Stimulated activated CD4-positive, alpha-beta T cell treated with anti-CD3 and anti-CD28 coated beads, TNF-alpha, amount 100 ng/mL, for 1 hour (primary cell): ENCODE measurements around the gene TEP1.
"Not testable (repeated sequence)": the region's sequence is repeated elsewhere in the genome, so short reads cannot be mapped to it uniquely, and the experiment has no call there.

Experiments
- DNase-seq, 3 donors: peaks; one replicate each; pipeline ENCODE4 v3.0.0-alpha.2; 2020; ENCODE audit warnings: low read depth in 3 of 3, low spot score in 1 of 3

TEP1 gene

GRCh38 chr14:20412876-20413743 is at the start of gene TEP1:
Gene TEP1, minus strand, starts transcription at chr14:20413501. Its CDS starts 5,062 bp downstream, at chr14:20408439.
- DNase-seq = peak; percentile 21 to 56 (median 48)

DNA sequence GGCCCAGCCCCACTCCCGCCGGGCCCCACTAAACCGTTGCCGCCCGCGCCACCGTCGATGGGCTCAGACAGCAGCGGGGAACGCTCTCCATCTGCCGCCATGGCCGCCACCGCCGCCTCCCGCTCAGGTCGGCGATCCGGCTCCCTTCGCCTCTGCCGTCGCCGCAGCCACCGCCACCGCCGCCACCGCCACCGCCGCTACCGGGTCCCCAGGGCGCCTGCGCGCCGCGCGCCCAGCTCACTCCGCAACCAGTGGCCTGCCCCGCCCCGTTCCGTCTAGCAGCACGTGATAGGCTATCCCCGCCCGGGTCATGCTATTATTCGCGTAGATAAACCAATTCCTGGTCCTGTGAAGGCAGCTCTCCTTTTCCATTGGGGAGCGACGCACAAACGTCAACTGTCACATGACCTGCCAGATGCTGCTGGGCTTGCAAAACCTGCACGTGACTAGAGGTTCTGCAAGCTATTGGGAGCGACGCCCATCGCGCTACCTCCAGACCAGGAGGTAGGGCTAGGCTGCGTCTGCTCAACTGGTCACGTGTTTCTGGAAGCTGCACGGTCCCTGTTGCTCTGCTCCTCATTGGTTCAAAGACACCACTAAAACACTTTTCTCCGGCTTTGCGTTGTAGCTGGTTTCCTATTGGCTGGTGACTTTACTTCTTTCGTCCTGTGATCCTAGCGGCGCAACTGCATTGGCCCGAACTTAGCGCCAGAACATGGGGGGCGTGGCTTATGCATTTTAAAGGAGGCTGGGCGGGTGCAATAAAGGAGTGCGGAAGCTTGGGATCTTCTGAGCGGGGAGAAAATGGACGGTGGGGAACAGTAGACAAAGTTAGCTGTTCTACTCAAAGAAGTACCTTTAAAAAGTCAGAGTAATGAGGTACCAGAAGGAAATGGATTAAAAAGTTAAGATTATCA is 48.2 kb upstream of the TEP1 start, which contains the start of gene PIP4P1:
TSS of gene PIP4P1 (minus strand) at position 210 of the 917 bp plus-strand sequence. CDS start at position 101, 109 bp downstream.
- DNase-seq = peak; percentile 93 to 97 (median 96)

- DNase-seq = peak in 2 of 3 donors; percentile 18 to 22
Measured at GRCh38 chr14:20460458-20461224, 47.3 kb upstream of the TEP1 start.

- DNase-seq = no peak
Measured at GRCh38 chr14:20458031-20458789, 44.9 kb upstream of the TEP1 start.

DNA sequence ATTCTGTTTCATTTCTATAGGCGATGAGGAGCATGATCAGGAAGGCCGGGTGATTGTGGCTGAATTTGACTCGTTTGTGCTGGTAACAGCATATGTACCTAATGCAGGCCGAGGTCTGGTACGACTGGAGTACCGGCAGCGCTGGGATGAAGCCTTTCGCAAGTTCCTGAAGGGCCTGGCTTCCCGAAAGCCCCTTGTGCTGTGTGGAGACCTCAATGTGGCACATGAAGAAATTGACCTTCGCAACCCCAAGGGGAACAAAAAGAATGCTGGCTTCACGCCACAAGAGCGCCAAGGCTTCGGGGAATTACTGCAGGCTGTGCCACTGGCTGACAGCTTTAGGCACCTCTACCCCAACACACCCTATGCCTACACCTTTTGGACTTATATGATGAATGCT is 43.7 kb upstream of the TEP1 start:
- no peak for DNase-seq

DNA sequence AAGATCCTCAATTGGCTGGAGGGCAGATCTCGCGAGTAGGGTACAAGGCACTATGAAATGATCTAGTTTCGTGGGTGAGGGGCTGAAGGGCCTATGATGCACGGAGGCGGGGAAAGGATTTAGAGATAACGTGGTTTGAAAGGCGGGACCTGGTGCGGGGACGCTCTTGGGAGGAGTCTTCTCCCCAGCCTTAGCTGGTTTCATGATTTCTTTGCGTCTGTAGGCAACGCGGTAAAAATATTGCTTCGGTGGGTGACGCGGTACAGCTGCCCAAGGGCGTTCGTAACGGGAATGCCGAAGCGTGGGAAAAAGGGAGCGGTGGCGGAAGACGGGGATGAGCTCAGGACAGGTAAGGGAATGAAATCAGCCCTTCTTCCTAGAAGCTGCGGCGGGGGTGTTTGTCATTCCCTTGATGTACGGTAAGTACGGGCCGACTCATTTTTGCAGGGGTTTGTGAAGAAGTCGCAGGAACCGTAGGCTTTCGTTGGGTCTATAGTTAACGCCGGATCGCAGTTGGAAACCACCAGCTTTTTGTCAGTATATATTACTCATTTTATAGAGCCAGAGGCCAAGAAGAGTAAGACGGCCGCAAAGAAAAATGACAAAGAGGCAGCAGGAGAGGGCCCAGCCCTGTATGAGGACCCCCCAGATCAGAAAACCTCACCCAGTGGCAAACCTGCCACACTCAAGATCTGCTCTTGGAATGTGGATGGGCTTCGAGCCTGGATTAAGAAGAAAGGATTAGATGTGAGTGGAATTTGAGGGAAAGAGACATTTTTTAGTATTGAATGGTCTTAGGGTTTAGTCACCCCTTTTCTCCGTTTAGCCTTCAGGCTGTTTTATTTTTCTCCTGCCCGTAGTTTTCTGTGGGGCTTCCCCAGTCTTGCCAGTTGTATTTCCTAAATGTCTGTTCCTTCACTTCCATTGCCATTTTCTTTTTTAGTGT is 42.3 kb upstream of the TEP1 start:
- no peak for DNase-seq

DNA sequence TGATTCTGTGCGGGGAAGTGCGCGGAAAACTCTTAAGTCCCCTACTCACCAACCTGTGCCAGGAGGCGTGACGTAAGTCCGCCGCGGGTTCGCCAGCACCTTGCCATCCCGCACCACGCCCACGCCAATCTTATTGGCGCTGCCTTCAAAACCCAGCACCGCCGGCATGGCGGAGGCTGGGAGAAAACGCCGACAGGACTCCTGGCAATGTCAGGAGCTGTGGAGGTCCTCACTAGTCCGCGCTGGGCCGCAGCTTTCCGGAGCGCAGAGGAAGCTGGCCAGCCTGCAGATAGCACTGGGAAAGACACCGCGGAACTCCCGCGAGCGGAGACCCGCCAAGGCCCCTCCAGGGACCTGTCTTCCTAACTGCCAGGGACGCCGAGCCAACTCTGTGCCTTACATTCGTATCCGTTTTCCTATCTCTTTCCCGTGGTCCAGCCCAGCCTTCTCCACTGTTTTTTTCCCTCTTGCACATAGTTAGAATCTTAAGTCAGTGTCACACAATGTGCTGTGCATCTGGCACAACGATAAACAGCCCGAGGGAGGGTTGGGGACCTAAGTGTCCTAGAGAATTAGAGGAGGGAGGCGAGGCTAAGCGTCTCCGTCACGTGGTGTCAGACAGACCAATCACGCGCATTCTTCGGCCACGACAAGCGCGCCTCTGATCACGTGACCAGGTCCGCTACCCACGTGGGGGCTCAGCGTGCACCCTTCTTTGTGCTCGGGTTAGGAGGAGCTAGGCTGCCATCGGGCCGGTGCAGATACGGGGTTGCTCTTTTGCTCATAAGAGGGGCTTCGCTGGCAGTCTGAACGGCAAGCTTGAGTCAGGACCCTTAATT is 41.4 kb upstream of the TEP1 start, which contains the start of the genes APEX1 and OSGEP:
TSS of gene APEX1 (plus strand) at position 711 of the 839 bp plus-strand sequence. CDS start 420 bp downstream, outside the sequence.
TSS of gene OSGEP (minus strand) at position 297 of the 839 bp plus-strand sequence. CDS start at position 168, 129 bp downstream.
- peak; percentile 89 to 96 (median 94) for DNase-seq

GRCh38 chr14:20452831-20453230 is 39.5 kb upstream of the TEP1 start:
- DNase-seq = not testable (repeated sequence)

DNA sequence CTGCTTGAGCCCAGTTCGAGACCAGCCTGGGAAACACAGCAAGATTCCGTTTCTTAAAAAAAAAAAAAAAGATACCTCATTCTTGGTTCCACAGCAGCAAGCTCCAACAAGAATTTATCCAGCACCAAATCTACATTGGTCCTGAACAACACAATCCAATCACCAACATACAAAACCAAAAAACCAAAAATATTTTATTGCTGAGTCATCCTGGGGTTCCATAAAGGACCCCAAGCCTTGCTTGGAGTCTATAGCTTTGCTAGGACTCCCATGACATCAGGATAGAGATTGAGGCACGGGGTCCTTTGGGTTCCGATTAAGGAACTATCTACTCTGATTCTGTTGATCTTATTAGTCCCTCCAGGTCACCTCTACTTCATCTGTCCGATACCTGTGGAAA is 33.6 kb upstream of the TEP1 start:
- no peak for DNase-seq

GRCh38 chr14:20443650-20444049 is 30.3 kb upstream of the TEP1 start:
- DNase-seq = not testable (repeated sequence)

DNA sequence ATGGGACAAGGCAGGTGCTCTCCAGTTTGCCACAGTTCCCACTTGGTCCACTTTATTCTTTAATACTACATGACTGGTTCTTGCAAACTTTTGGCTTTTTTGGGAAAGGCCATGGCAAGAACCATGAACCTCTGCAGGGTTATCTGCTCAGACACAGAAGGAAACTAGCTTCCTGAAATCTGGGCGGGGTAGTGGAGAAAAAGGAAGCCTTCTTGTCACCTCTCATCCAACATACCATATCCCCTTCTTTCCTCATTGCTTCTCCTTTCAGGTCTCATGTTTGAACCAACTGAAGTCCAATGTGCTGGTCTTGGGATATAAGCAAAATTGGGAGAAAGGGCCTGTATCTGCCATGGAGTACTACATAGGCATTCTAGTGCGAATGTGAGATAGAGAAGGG is 28.2 kb upstream of the TEP1 start:
- DNase-seq = no peak

- no peak for DNase-seq
Measured at GRCh38 chr14:20440882-20441281, 27.6 kb upstream of the TEP1 start.

DNA sequence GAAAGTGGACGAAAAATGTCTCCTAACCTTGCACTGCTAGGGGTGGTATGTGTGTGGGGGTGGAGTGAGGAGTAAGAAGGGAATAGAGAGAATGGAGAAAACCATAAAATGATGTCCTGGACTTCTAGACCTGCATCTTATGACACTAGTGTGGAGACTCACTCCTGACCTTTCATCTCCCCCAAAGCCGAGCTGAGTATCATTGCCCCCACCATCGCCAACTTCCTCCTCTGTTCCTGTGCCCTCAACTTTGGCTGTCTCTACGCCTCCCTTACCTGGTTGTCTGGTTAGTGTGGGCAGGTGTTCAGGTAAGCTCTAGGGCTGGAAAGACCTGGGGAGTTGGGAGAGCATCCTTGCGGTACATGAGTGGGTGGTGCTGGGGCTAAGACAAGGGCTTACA is 27.2 kb upstream of the TEP1 start:
- no peak for DNase-seq

GRCh38 chr14:20438664-20439063 is 25.4 kb upstream of the TEP1 start:
- no peak for DNase-seq

DNA sequence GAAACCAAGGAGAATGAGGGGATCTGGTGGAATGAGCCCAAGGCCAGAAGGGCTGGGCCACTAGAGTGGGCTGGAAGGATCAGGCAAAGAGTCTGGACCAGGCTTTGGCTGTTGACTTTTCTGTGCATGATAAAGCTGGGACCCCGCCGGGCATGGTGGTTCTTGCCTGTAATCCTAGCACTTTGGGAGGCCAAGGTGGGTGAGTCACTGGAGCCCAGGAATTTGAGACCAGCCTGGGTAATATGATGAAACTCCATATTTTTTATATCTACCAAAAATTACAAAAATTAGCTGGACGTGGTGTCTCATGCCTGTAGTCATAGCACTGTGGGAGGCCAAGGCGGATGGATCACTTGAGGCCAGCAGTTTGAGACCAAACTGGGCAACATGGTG is 23.1 kb upstream of the TEP1 start:
- DNase-seq = no peak

DNA sequence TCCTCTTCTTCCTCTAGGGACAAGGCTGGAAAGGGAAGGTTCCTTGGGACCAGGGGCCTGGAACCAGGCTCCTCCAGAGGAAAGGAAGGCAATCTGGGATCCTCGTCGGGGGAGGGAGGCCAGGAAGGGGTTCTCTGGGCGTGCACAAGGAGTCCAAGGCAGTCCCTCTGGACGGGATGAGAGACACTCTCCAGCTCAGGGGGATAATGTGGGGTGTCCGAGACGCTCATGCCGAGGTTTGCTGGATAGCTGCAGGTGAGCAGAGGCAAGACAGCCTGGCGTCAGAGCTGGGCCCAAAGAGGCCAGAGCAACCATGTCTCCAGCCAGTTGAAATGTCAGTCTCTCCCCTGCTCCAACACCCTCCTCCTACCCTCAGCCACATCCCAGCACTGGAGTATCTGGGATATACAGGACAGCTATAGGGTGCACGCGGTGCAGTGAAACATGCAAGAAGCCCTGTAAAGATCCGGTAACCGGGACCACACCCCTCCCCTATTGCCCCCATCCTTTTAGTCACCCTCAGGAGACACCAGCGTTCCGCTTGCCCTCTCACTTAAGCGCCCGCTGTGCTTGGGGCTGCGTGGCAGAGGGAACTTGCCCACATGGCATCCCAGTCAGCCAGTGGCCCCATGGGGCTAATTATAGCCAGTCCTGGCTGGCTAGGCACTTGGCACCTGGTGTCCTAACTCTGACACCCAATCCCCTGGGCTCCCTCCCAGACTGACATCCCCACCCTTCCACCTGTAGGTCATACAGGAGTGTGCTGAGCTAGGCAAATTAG is 22.5 kb upstream of the TEP1 start, which contains the start of gene KLHL33:
TSS of gene KLHL33 (minus strand) at position 585 of the 781 bp plus-strand sequence. CDS start at position 230, 355 bp downstream.
- no peak for DNase-seq
